ENCODE results near the gene ARRB1. TPM values are rescaled to one million over a fixed set of nuclear protein-coding genes. Genes with fewer than 3 reads are reported as not detected.

Gene ARRB1
- total RNA-seq, 1 experiment from 2014 or later: 24.2 TPM

DNA sequence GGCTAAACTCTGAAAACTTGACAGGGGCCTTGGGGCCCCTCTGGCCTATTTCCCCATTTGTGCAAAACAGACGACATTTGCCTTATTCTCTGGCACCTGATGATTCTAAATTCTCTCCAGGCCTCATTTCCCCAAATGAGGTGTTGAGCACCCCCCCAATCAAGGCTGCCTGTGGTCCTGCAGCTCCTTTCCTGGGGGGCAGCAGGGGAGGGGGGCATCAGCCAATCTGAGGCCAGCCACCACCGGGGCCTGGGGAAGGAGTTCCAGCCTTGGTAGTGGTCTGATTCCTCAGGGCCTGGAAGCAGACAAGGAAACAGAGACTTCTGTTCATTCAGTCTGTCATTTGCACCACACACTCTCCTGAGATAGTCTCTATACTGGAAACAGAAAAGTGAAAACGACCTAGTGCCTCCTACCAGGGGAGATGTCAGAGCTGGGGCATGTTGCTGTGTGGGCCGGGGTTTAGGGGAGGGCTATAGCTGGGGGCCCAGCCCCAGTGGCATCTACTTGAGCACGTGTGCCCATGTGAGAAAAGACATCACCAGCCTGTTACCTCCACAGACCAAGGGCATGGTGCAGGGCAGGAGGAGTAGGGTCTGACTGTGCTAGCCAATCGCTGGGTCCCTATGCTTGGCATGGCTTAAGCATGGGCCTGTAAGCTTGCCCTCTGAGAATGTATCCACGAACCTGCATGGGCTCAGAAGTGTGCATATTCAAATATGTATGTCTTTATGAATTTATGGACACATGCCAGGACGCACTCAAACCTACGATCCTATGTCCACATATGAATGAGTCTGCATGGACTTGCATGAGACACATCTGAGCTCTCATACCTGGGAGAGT, 112.6 kb downstream of the ARRB1 start:
- Histone ChIP-seq H3K27ac (ENCODE audit: low read depth, low read length) (no peak overlapping the region), H3K4me1 (ENCODE audit: control insufficient read depth in 1 of 2, insufficient read depth in 2 of 2, low read length in 2 of 2) (peaks cover 6 to 16% of the 10 kb centered on the region in 2 experiments; a peak in 3 of 4 replicates), H3K9me2 (ENCODE audit: insufficient read depth) (no peaks in the 10 kb centered on the region), H3K4me2 (ENCODE audit: low read length) (no peak overlapping the region), H3K9ac (ENCODE audit: low read length) (no peak overlapping the region), H3K9me3 (ENCODE audit: control insufficient read depth in 1 of 2, insufficient read depth in 1 of 2, low read depth in 1 of 2, low read length in 2 of 2) (no peaks in the 10 kb centered on the region), H3K4me3 (replicated peaks in 1 of 2; ENCODE audit: low read depth in 1 of 2, low read length in 2 of 2) (no peak overlapping the region), H2AFZ (ENCODE audit: low read depth, low read length, poor library complexity, severe bottlenecking) (no peak overlapping the region), H3K79me2 (ENCODE audit: insufficient read depth, low read length) (no peaks in the 10 kb centered on the region), H3K36me3 (ENCODE audit: control insufficient read depth in 1 of 2, insufficient read depth in 2 of 2, low read length in 2 of 2) (no peaks in the 10 kb centered on the region), H3K27me3 (ENCODE audit: insufficient read depth, low read length) (no peaks in the 10 kb centered on the region), H4K20me1 (ENCODE audit: insufficient read depth) (no peaks in the 10 kb centered on the region)
- CTCF ChIA-PET: interaction anchor here (0.8 to 4.7 kb wide), 3 partner anchors 10 to 96 kb away, joined by 4 to 70 read pairs (median 6); no protein-coding TSS in a partner anchor
- ATAC-seq: no peak
- no TSS peak for BruUV-seq (replicated peaks)
- TF ChIP-seq ZFX (IDR thresholded peaks at IDR 0.05) (no peak), FOSL1 (IDR thresholded peaks at IDR 0.05; ENCODE audit: low read depth) (no peak), CEBPB (IDR thresholded peaks at IDR 0.05; ENCODE audit: low read depth) (no peak)
- no peak for DNase-seq (ENCODE audit: low read depth, low spot score)
- RAD21 ChIA-PET (ENCODE audit: low non-redundant PET in 1 of 2, low total read pairs in 2 of 2, uncharacterized antibody in 2 of 2, unreplicated experiment in 2 of 2): no interaction called here
- intact Hi-C loops (cut with micrococcal nuclease): no loop called here
- POLR2A ChIA-PET: no interaction called here

DNA sequence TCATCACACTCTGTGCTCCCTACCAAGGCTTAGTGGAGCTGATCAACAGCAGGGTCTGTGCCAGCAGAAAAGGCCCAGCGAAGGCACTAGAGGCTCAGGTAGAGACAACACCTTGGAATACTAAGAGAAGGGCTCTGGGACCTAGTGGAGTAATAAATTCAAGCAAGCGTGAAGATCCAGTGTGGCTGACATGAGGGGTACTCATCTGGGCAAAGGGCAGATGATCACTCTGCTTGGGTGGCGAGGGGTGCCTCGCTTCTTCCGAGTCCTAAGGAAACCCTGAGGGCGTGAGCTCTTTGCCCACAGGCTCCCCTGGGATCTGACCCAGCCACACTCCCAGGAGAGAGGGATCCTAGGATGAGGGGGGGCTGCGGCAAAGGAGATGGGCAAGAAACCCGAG, 114.4 kb downstream of the ARRB1 start:
- DNase-seq (ENCODE audit: low read depth, low spot score) (no peak), ATAC-seq (no peak)
- RAD21 ChIA-PET (ENCODE audit: low non-redundant PET in 1 of 2, low total read pairs in 2 of 2, uncharacterized antibody in 2 of 2, unreplicated experiment in 2 of 2): no interaction called here
- Histone ChIP-seq H3K4me3 (replicated peaks in 1 of 2; ENCODE audit: low read depth in 1 of 2, low read length in 2 of 2) (no peak overlapping the region), H3K27me3 (ENCODE audit: insufficient read depth, low read length) (no peaks in the 10 kb centered on the region), H3K79me2 (ENCODE audit: insufficient read depth, low read length) (no peaks in the 10 kb centered on the region), H3K36me3 (ENCODE audit: control insufficient read depth in 1 of 2, insufficient read depth in 2 of 2, low read length in 2 of 2) (no peaks in the 10 kb centered on the region), H3K9ac (ENCODE audit: low read length) (no peak overlapping the region), H3K27ac (ENCODE audit: low read depth, low read length) (no peak overlapping the region), H3K4me1 (ENCODE audit: control insufficient read depth in 1 of 2, insufficient read depth in 2 of 2, low read length in 2 of 2) (peaks cover 6 to 16% of the 10 kb centered on the region in 2 experiments; a peak in 3 of 4 replicates), H4K20me1 (ENCODE audit: insufficient read depth) (no peaks in the 10 kb centered on the region), H3K9me3 (ENCODE audit: control insufficient read depth in 1 of 2, insufficient read depth in 1 of 2, low read depth in 1 of 2, low read length in 2 of 2) (no peaks in the 10 kb centered on the region), H3K4me2 (ENCODE audit: low read length) (no peak overlapping the region), H2AFZ (ENCODE audit: low read depth, low read length, poor library complexity, severe bottlenecking) (no peak overlapping the region), H3K9me2 (ENCODE audit: insufficient read depth) (no peaks in the 10 kb centered on the region)
- no TSS peak for BruUV-seq (replicated peaks)
- intact Hi-C loops (cut with micrococcal nuclease): no loop called here
- POLR2A ChIA-PET: no interaction called here
- CTCF ChIA-PET: interaction anchor here (1.0 kb wide), 1 partner anchor 32 kb away, joined by 4 read pairs; no protein-coding TSS in a partner anchor
- TF ChIP-seq EZH2 (IDR thresholded peaks at IDR 0.05): no peak
- no peak for TF ChIP-seq ZNF274 (IDR thresholded peaks at IDR 0.05; ENCODE audit: low read depth, low read length)
- TF ChIP-seq JUND (IDR thresholded peaks at IDR 0.05): no peak
- TF ChIP-seq YY1 (IDR thresholded peaks at IDR 0.05; ENCODE audit: extremely low read depth, insufficient replicate concordance, low read depth, low read length): no peak
- no peak for TF ChIP-seq SRF (IDR thresholded peaks at IDR 0.05; ENCODE audit: low read depth)
- TF ChIP-seq POLR2AphosphoS5 (IDR thresholded peaks at IDR 0.05; ENCODE audit: low read depth, low read length): no peak
- TF ChIP-seq CBX3 (IDR thresholded peaks at IDR 0.05; ENCODE audit: low read depth): no peak
- TF ChIP-seq FOSL1 (IDR thresholded peaks at IDR 0.05; ENCODE audit: low read depth): no peak
- TF ChIP-seq, protein P1, sequence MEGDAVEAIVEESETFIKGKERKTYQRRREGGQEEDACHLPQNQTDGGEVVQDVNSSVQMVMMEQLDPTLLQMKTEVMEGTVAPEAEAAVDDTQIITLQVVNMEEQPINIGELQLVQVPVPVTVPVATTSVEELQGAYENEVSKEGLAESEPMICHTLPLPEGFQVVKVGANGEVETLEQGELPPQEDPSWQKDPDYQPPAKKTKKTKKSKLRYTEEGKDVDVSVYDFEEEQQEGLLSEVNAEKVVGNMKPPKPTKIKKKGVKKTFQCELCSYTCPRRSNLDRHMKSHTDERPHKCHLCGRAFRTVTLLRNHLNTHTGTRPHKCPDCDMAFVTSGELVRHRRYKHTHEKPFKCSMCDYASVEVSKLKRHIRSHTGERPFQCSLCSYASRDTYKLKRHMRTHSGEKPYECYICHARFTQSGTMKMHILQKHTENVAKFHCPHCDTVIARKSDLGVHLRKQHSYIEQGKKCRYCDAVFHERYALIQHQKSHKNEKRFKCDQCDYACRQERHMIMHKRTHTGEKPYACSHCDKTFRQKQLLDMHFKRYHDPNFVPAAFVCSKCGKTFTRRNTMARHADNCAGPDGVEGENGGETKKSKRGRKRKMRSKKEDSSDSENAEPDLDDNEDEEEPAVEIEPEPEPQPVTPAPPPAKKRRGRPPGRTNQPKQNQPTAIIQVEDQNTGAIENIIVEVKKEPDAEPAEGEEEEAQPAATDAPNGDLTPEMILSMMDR (IDR thresholded peaks at IDR 0.05 in 2 of 3, conservative IDR thresholded peaks at IDR 0.05 in 1 of 3; ENCODE audit: borderline replicate concordance in 1 of 3, insufficient read depth in 1 of 3, low read depth in 2 of 3, low read length in 2 of 3): no peak
- TF ChIP-seq, protein P2, sequence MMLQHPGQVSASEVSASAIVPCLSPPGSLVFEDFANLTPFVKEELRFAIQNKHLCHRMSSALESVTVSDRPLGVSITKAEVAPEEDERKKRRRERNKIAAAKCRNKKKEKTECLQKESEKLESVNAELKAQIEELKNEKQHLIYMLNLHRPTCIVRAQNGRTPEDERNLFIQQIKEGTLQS (IDR thresholded peaks at IDR 0.05): no peak
- no peak for TF ChIP-seq TCF7L2 (IDR thresholded peaks at IDR 0.05; ENCODE audit: borderline replicate concordance, extremely low read depth, insufficient read depth, insufficient read length)
- TF ChIP-seq ZFX (IDR thresholded peaks at IDR 0.05): no peak
- TF ChIP-seq, protein P3, sequence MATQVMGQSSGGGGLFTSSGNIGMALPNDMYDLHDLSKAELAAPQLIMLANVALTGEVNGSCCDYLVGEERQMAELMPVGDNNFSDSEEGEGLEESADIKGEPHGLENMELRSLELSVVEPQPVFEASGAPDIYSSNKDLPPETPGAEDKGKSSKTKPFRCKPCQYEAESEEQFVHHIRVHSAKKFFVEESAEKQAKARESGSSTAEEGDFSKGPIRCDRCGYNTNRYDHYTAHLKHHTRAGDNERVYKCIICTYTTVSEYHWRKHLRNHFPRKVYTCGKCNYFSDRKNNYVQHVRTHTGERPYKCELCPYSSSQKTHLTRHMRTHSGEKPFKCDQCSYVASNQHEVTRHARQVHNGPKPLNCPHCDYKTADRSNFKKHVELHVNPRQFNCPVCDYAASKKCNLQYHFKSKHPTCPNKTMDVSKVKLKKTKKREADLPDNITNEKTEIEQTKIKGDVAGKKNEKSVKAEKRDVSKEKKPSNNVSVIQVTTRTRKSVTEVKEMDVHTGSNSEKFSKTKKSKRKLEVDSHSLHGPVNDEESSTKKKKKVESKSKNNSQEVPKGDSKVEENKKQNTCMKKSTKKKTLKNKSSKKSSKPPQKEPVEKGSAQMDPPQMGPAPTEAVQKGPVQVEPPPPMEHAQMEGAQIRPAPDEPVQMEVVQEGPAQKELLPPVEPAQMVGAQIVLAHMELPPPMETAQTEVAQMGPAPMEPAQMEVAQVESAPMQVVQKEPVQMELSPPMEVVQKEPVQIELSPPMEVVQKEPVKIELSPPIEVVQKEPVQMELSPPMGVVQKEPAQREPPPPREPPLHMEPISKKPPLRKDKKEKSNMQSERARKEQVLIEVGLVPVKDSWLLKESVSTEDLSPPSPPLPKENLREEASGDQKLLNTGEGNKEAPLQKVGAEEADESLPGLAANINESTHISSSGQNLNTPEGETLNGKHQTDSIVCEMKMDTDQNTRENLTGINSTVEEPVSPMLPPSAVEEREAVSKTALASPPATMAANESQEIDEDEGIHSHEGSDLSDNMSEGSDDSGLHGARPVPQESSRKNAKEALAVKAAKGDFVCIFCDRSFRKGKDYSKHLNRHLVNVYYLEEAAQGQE (IDR thresholded peaks at IDR 0.05; ENCODE audit: low read depth): no peak
